Thoracic aorta (tissue), 2 donors: ENCODE data around the gene CDC42BPB. TPM values are rescaled to one million over a fixed set of nuclear protein-coding genes. Genes with fewer than 3 reads are reported as not detected.

Source experiments
- ATAC-seq: fragments of 150-250 bp; one replicate; pipeline ENCODE4 v1.8.0; 2017; ENCODE audit warnings: low read depth; ENCODE audit not compliant: insufficient number of reproducible peaks, low FRiP score
- DNase-seq: peaks from one replicate; pipeline ENCODE4 v3.0.0-alpha.2; 2020; ENCODE audit warnings: low spot score
- H3K27ac ChIP-seq, 2 donors: fragments of 200-600 bp; sonication (generic); 1 replicate in 1 of 2; 2 replicates in 1 of 2; pipeline ENCODE4 v1.5.1; 2016; ENCODE audit warnings: mild to moderate bottlenecking in 2 of 2, moderate library complexity in 2 of 2
- H3K27me3 ChIP-seq: fragments of 200-600 bp; sonication (generic); replicated peaks from 2 replicates; pipeline ENCODE4 v1.6.0; 2016; ENCODE audit warnings: mild to moderate bottlenecking; ENCODE audit not compliant: insufficient read depth
- H3K36me3 ChIP-seq: fragments of 200-600 bp; sonication (generic); one replicate; pipeline ENCODE4 v1.5.1; 2016
- H3K4me1 ChIP-seq, 2 donors: fragments of 200-600 bp; sonication (generic); 1 replicate in 1 of 2; 2 replicates in 1 of 2; pipeline versions ENCODE4 v1.5.1 to v1.6.0; 2016; ENCODE audit warnings: low read depth in 2 of 2, mild to moderate bottlenecking in 1 of 2; ENCODE audit not compliant: control insufficient read depth in 1 of 2
- H3K4me3 ChIP-seq: fragments of 200-600 bp; sonication (generic); 2 replicates; pipeline ENCODE4 v1.5.1; 2016; ENCODE audit warnings: mild to moderate bottlenecking
- H3K9me3 ChIP-seq: fragments of 200-600 bp; sonication (generic); 2 replicates; pipeline ENCODE4 v1.5.1; 2016
- total RNA-seq, 2 donors: library from RNA; depleted of rRNA; stranded (reverse); fragments of >200 nt; gene quantifications; one replicate each; pipeline versions ENCODE4 v1.1.0 to v1.2.3, GENCODE V29; 2016
- TF ChIP-seq, protein P1 (sequence below): fragments of 200-600 bp; sonication (generic); IDR thresholded peaks from one replicate; pipeline ENCODE4 v1.5.1; 2019; ENCODE audit warnings: antibody characterized with exemption

CDC42BPB gene
- total RNA-seq, 2 donors from 2014 or later, result 121 to 133 TPM

GRCh38 chr14:103067231-103067954 lies 10.0 kb upstream of the CDC42BPB start:
- peak; percentile 13 for ATAC-seq
- TF ChIP-seq, protein P1, sequence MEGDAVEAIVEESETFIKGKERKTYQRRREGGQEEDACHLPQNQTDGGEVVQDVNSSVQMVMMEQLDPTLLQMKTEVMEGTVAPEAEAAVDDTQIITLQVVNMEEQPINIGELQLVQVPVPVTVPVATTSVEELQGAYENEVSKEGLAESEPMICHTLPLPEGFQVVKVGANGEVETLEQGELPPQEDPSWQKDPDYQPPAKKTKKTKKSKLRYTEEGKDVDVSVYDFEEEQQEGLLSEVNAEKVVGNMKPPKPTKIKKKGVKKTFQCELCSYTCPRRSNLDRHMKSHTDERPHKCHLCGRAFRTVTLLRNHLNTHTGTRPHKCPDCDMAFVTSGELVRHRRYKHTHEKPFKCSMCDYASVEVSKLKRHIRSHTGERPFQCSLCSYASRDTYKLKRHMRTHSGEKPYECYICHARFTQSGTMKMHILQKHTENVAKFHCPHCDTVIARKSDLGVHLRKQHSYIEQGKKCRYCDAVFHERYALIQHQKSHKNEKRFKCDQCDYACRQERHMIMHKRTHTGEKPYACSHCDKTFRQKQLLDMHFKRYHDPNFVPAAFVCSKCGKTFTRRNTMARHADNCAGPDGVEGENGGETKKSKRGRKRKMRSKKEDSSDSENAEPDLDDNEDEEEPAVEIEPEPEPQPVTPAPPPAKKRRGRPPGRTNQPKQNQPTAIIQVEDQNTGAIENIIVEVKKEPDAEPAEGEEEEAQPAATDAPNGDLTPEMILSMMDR, result no peak
- DNase-seq, result no peak

GRCh38 chr14:103066399-103066798 lies 9.1 kb upstream of the CDC42BPB start:
- DNase-seq (no peak), ATAC-seq (no peak)
- Histone ChIP-seq H3K9me3 (no peaks in the 10 kb centered on the region), H3K4me3 (no peak overlapping the region), H3K27me3 (no peaks in the 10 kb centered on the region), H3K4me1 (no peaks in the 10 kb centered on the region), H3K36me3 (no peaks in the 10 kb centered on the region), H3K27ac (no peak overlapping the region)
- TF ChIP-seq, protein P1, result no peak

More at GRCh38 chr14:103067231-103067954, 10.0 kb upstream of the CDC42BPB start:
- H3K4me3 ChIP-seq, result no peak overlapping the region
- H3K36me3 ChIP-seq, result no peaks in the 10 kb centered on the region
- no peaks in the 10 kb centered on the region for H3K27me3 ChIP-seq
- no peaks in the 10 kb centered on the region for H3K9me3 ChIP-seq
- H3K27ac ChIP-seq, result no peak overlapping the region
- no peaks in the 10 kb centered on the region for H3K4me1 ChIP-seq

DNA sequence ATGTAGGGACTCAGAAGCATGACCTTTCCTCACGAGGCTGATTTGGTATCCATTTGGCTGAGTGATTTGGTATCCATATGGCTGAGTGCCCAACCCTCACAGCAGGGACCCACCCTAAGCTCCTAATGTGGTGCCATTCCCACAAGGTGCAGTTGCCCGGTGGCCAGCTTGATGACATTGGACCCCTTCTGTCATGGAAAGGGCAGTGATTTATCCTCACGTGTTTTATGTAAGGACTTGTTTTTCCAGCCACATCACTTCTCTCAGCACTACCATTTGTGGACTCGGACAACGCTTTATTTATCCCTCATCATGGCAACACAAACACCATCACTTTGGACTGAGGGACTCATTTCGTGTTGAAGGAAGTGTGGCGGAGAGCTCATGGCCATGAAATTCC lies 8.5 kb upstream of the CDC42BPB start:
- ATAC-seq, result no peak
- Histone ChIP-seq H3K36me3 (no peaks in the 10 kb centered on the region), H3K4me1 (no peaks in the 10 kb centered on the region), H3K27me3 (no peaks in the 10 kb centered on the region), H3K9me3 (no peaks in the 10 kb centered on the region), H3K4me3 (no peak overlapping the region), H3K27ac (no peak overlapping the region)
- DNase-seq, result no peak
- TF ChIP-seq, protein P1, result no peak

GRCh38 chr14:103064978-103065377 lies 7.6 kb upstream of the CDC42BPB start:
- Histone ChIP-seq H3K36me3 (no peaks in the 10 kb centered on the region), H3K4me1 (no peaks in the 10 kb centered on the region), H3K4me3 (no peak overlapping the region), H3K27ac (no peak overlapping the region), H3K9me3 (no peaks in the 10 kb centered on the region), H3K27me3 (no peaks in the 10 kb centered on the region)
- ATAC-seq, result no peak
- no peak for DNase-seq
- TF ChIP-seq, protein P1, result no peak

GRCh38 chr14:103064436-103064835 lies 7.1 kb upstream of the CDC42BPB start:
- no peaks in the 10 kb centered on the region for H3K36me3 ChIP-seq
- DNase-seq (no peak), ATAC-seq (no peak)
- no peak overlapping the region for H3K4me3 ChIP-seq
- TF ChIP-seq, protein P1, result no peak
- no peaks in the 10 kb centered on the region for H3K27me3 ChIP-seq
- no peak overlapping the region for H3K27ac ChIP-seq
- peaks cover 0 to 2% of the 10 kb centered on the region in 2 donors for H3K4me1 ChIP-seq
- no peaks in the 10 kb centered on the region for H3K9me3 ChIP-seq
